Neural progenitor cell (in vitro differentiated cells): ENCODE data around the gene ZCCHC4. TPM values are rescaled to one million over a fixed set of nuclear protein-coding genes. Genes with fewer than 3 reads are reported as not detected.

Experiments
- DNase-seq: peaks from one replicate; pipeline ENCODE4 v3.0.0-alpha.2; 2016; ENCODE audit warnings: low spot score
- H2AFZ ChIP-seq: fragments of 200-600 bp; sonication (generic); replicated peaks from 2 replicates; pipeline ENCODE4 v1.6.1; 2016; ENCODE audit warnings: antibody characterized with exemption
- H3F3A ChIP-seq: fragments of 200-600 bp; sonication (generic); 2 replicates; pipeline ENCODE4 v1.6.1; 2016; ENCODE audit warnings: antibody characterized with exemption, low read depth
- H3K27ac ChIP-seq: fragments of 200-600 bp; sonication (generic); 2 replicates; pipeline ENCODE4 v1.5.1; 2016; ENCODE audit warnings: mild to moderate bottlenecking
- H3K27me3 ChIP-seq: fragments of 200-600 bp; sonication (generic); 2 replicates; pipeline ENCODE4 v1.6.1; 2016; ENCODE audit warnings: mild to moderate bottlenecking, moderate library complexity
- H3K36me3 ChIP-seq: fragments of 200-600 bp; sonication (generic); 2 replicates; pipeline ENCODE4 v1.5.1; 2016
- H3K4me1 ChIP-seq: fragments of 200-600 bp; sonication (generic); 2 replicates; pipeline ENCODE4 v1.6.1; 2016; ENCODE audit warnings: mixed run types
- H3K4me2 ChIP-seq: fragments of 200-600 bp; sonication (generic); 2 replicates; pipeline ENCODE4 v1.6.1; 2016
- H3K4me3 ChIP-seq: fragments of 200-600 bp; sonication (generic); 2 replicates; pipeline ENCODE4 v1.5.1; 2016
- H3K79me2 ChIP-seq: fragments of 200-600 bp; sonication (generic); 2 replicates; pipeline ENCODE4 v1.6.1; 2016; ENCODE audit warnings: low read depth
- H3K9ac ChIP-seq: fragments of 200-600 bp; sonication (generic); 2 replicates; pipeline ENCODE4 v1.6.1; 2016
- H3K9me3 ChIP-seq: fragments of 200-600 bp; sonication (generic); 2 replicates; pipeline ENCODE4 v1.5.1; 2016; ENCODE audit warnings: low read depth
- H4K20me1 ChIP-seq: fragments of 200-600 bp; sonication (generic); 2 replicates; pipeline ENCODE4 v1.6.1; 2016; ENCODE audit warnings: low read depth
- H3K27ac Mint-ChIP-seq: 3 replicates; pipeline ENCODE4 v1.8.0; 2021; ENCODE audit warnings: mixed read lengths
- H3K27me3 Mint-ChIP-seq: 2 replicates; pipeline ENCODE4 v1.8.0; 2022; ENCODE audit warnings: low read depth, mild to moderate bottlenecking, inconsistent platforms, moderate library complexity, mixed read lengths; ENCODE audit not compliant: insufficient read depth
- H3K36me3 Mint-ChIP-seq: 3 replicates; pipeline ENCODE4 v1.8.0; 2021; ENCODE audit warnings: mixed read lengths
- H3K4me1 Mint-ChIP-seq: 3 replicates; pipeline ENCODE4 v1.8.0; 2021; ENCODE audit warnings: mixed read lengths
- H3K4me3 Mint-ChIP-seq: 3 replicates; pipeline ENCODE4 v1.8.0; 2021; ENCODE audit warnings: mild to moderate bottlenecking, moderate library complexity, mixed read lengths
- H3K9me3 Mint-ChIP-seq: 3 replicates; pipeline ENCODE4 v1.8.0; 2020; ENCODE audit warnings: mixed read lengths
- CTCF ChIP-seq: fragments of 200-600 bp; sonication (generic); IDR thresholded peaks from 2 replicates; pipeline ENCODE4 v1.5.1; 2017; ENCODE audit warnings: antibody characterized with exemption, mild to moderate bottlenecking
- EZH2 ChIP-seq: fragments of 200-600 bp; sonication (generic); IDR thresholded peaks from 2 replicates; pipeline ENCODE4 v1.6.1; 2017; ENCODE audit warnings: antibody characterized with exemption, mild to moderate bottlenecking, moderate library complexity
- EZH2phosphoT487 ChIP-seq: fragments of 200-600 bp; sonication (generic); IDR thresholded peaks from 2 replicates; pipeline ENCODE4 v1.6.1; 2017; ENCODE audit warnings: antibody characterized with exemption
- total RNA-seq: library from RNA; depleted of rRNA; stranded (reverse); fragments of >200 nt; gene quantifications from 2 replicates; pipeline ENCODE4 v1.2.3, GENCODE V29; 2015; ENCODE audit warnings: low replicate concordance

ZCCHC4 gene
- total RNA-seq, 1 donor from 2014 or later: 23.9 TPM

DNA sequence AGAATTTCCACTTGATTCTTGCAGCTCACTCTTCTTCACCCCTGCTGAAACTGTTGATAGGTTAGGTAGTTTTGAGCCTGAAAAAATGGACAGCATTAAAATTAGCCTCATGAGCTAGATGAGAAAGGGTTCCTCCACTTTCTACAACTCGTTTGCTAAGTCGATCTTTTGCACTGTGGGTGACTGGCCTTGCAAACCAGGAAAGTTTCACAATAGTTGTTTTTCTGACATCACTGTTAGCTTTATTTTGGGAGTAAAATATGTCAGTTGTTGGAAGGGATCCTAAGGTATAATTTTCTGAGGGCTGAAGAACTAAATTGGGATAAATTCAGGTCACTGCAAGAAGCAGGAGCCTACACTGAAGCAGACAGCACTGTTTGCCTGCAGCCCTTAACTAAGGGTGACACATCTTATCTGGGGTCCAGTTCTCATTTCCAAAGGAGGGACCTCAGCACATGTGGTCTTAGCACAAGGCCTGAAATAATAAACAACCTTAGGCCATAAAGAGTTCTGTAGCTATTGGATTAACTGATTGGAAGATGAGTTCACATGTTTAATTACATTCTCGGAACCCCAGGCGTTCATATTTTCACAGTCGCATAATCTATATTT lies 93.6 kb downstream of the ZCCHC4 start:
- H3K79me2 ChIP-seq: no peaks in the 10 kb centered on the region
- no peaks in the 10 kb centered on the region for H3K27me3 ChIP-seq
- Mint-ChIP-seq H3K4me1 (no peaks in the 10 kb centered on the region), H3K27me3 (no peaks in the 10 kb centered on the region), H3K4me3 (no peak overlapping the region), H3K27ac (no peak overlapping the region), H3K36me3 (peaks cover 17% of the 10 kb centered on the region), H3K9me3 (no peaks in the 10 kb centered on the region)
- H3K36me3 ChIP-seq: peaks cover 30% of the 10 kb centered on the region
- H4K20me1 ChIP-seq: no peaks in the 10 kb centered on the region
- no peaks in the 10 kb centered on the region for H3K9me3 ChIP-seq
- no peak overlapping the region for H2AFZ ChIP-seq
- H3K4me3 ChIP-seq: no peak overlapping the region
- no peaks in the 10 kb centered on the region for H3F3A ChIP-seq
- no peak overlapping the region for H3K9ac ChIP-seq
- no peak overlapping the region for H3K4me2 ChIP-seq
- no peak overlapping the region for H3K27ac ChIP-seq
- no peak for DNase-seq
- H3K4me1 ChIP-seq: no peaks in the 10 kb centered on the region
- TF ChIP-seq EZH2phosphoT487 (no peak), EZH2 (no peak), CTCF (no peak)

- Histone ChIP-seq H3K4me3 (no peak overlapping the region), H3K9ac (no peak overlapping the region), H3K27ac (no peak overlapping the region), H3K27me3 (no peaks in the 10 kb centered on the region), H3K4me1 (no peaks in the 10 kb centered on the region), H2AFZ (no peak overlapping the region), H3K4me2 (no peak overlapping the region), H4K20me1 (no peaks in the 10 kb centered on the region), H3F3A (no peaks in the 10 kb centered on the region), H3K9me3 (no peaks in the 10 kb centered on the region), H3K36me3 (peaks cover 47% of the 10 kb centered on the region), H3K79me2 (no peaks in the 10 kb centered on the region)
- Mint-ChIP-seq H3K27ac (no peak overlapping the region), H3K27me3 (no peaks in the 10 kb centered on the region), H3K9me3 (no peaks in the 10 kb centered on the region), H3K36me3 (peaks cover 15% of the 10 kb centered on the region), H3K4me1 (no peaks in the 10 kb centered on the region), H3K4me3 (no peak overlapping the region)
- DNase-seq: no peak
- TF ChIP-seq EZH2 (no peak), EZH2phosphoT487 (no peak), CTCF (no peak)
These were observed 98.4 kb downstream of the ZCCHC4 start for GRCh38 chr4:25410820-25411529.

DNA sequence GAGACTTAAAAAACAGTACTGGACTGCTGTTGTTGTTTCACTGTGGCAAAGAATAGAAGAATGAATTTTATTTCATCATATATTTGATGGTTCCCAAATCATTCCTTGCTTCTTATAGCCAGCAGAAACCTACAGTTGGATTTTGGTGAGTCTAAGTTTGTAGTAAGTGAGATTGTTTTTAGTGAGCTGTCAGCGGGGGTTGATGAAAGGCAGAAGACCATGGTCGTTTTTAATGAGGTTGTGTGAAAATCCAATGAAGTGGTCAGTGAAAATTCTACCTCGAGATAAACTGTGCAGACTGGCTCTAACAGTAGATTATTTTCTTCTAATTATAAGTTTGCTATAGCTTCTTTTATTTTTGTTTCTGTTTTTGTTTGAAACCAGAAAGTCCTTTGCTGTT lies 100.7 kb downstream of the ZCCHC4 start:
- H2AFZ ChIP-seq: no peak overlapping the region
- H3K9ac ChIP-seq: no peak overlapping the region
- no peaks in the 10 kb centered on the region for H4K20me1 ChIP-seq
- peaks cover 19% of the 10 kb centered on the region for H3K36me3 Mint-ChIP-seq
- no peak overlapping the region for H3K27ac Mint-ChIP-seq
- no peaks in the 10 kb centered on the region for H3K9me3 ChIP-seq
- H3K27ac ChIP-seq: no peak overlapping the region
- no peak for DNase-seq
- no peaks in the 10 kb centered on the region for H3K9me3 Mint-ChIP-seq
- H3K79me2 ChIP-seq: no peaks in the 10 kb centered on the region
- TF ChIP-seq EZH2phosphoT487 (no peak), EZH2 (no peak)
- peaks cover 40% of the 10 kb centered on the region for H3K36me3 ChIP-seq
- H3K4me1 ChIP-seq: no peaks in the 10 kb centered on the region
- no peaks in the 10 kb centered on the region for H3F3A ChIP-seq
- H3K4me3 Mint-ChIP-seq: no peak overlapping the region
- no peak overlapping the region for H3K4me3 ChIP-seq
- H3K27me3 ChIP-seq: no peaks in the 10 kb centered on the region
- H3K4me1 Mint-ChIP-seq: no peaks in the 10 kb centered on the region
- H3K4me2 ChIP-seq: no peak overlapping the region
- H3K27me3 Mint-ChIP-seq: no peaks in the 10 kb centered on the region

DNA sequence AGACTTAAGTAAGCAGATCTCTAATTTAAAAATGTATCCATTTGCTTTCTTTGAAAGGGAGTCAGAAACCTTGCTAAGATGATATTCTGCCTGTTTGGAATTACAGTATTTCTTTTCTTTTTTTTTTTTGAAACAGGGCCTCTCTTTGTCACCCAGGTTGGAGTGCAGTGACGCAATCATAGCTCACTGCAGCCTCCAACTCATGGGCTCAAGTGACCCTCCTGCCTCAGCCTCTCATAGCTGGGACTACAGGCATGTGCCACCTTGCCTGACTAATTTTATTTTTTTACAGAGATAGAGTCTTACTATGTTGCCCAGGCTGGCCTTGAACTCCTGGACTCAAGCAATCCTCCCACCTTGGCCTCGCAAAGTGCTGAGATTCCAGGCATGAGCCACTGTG lies 104.4 kb downstream of the ZCCHC4 start:
- Mint-ChIP-seq H3K36me3 (peaks cover 9% of the 10 kb centered on the region), H3K4me1 (no peaks in the 10 kb centered on the region), H3K27me3 (no peaks in the 10 kb centered on the region), H3K27ac (no peak overlapping the region), H3K4me3 (no peak overlapping the region), H3K9me3 (no peaks in the 10 kb centered on the region)
- Histone ChIP-seq H4K20me1 (no peaks in the 10 kb centered on the region), H3K79me2 (no peaks in the 10 kb centered on the region), H3K4me3 (no peak overlapping the region), H3K4me2 (no peak overlapping the region), H2AFZ (no peak overlapping the region), H3K36me3 (peaks cover 35% of the 10 kb centered on the region), H3K9ac (no peak overlapping the region), H3K27ac (no peak overlapping the region), H3F3A (no peaks in the 10 kb centered on the region), H3K4me1 (no peaks in the 10 kb centered on the region), H3K9me3 (no peaks in the 10 kb centered on the region), H3K27me3 (no peaks in the 10 kb centered on the region)
- no peak for DNase-seq
- no peak for TF ChIP-seq CTCF
- TF ChIP-seq EZH2phosphoT487: no peak
- TF ChIP-seq EZH2: no peak
